Uterus (tissue), 4 donors: ENCODE measurements around the gene SIRPG. TPM values are rescaled to one million over a fixed set of nuclear protein-coding genes. Genes with fewer than 3 reads are reported as not detected.

Experiments used
- DNase-seq, 2 donors: peaks; one replicate each; pipeline ENCODE4 v3.0.0-alpha.2; 2019 to 2020
- H3K27ac ChIP-seq, 2 donors: fragments of 200-600 bp; sonication (generic); 1 replicate in 1 of 2; 2 replicates in 1 of 2; pipeline ENCODE4 v1.5.1; 2016 to 2018
- H3K27me3 ChIP-seq, 2 donors: fragments of 200-600 bp; sonication (generic); one replicate each; pipeline ENCODE4 v1.5.1; 2018 to 2019; ENCODE audit warnings: control low read depth in 1 of 2
- H3K36me3 ChIP-seq, 2 donors: fragments of 200-600 bp; sonication (generic); one replicate each; pipeline ENCODE4 v1.5.1; 2019; ENCODE audit warnings: control low read depth in 1 of 2
- H3K4me1 ChIP-seq, 2 donors: fragments of 200-600 bp; sonication (generic); one replicate each; pipeline ENCODE4 v1.5.1; 2018 to 2019; ENCODE audit warnings: control low read depth in 1 of 2
- H3K4me3 ChIP-seq, 2 donors: fragments of 200-600 bp; sonication (generic); 1 replicate in 1 of 2; 2 replicates in 1 of 2; pipeline ENCODE4 v1.5.1; 2018 to 2019; ENCODE audit warnings: mild to moderate bottlenecking in 1 of 2
- H3K9me3 ChIP-seq, 2 donors: fragments of 200-600 bp; sonication (generic); one replicate each; pipeline ENCODE4 v1.5.1; 2019; ENCODE audit warnings: control low read depth in 1 of 2
- CTCF ChIP-seq, 4 experiments: fragments of 200-600 bp in 2 of 4; fragments of 450-650 bp in 2 of 4; sonication (generic) in 2 of 4; IDR thresholded peaks; one replicate each; pipeline ENCODE4 v1.5.1; 2016 to 2019; ENCODE audit warnings: antibody characterized with exemption in 4 of 4, mild to moderate bottlenecking in 2 of 4, moderate library complexity in 1 of 4
- POLR2A ChIP-seq, 2 donors: fragments of 450-650 bp; IDR thresholded peaks; one replicate each; pipeline ENCODE4 v1.6.1; 2016; ENCODE audit warnings: antibody characterized with exemption in 2 of 2, mild to moderate bottlenecking in 1 of 2, moderate library complexity in 1 of 2
- intact Hi-C: fragments of 100-400 bp; cut with DNase I; formaldehyde crosslinking; loops from one replicate; pipeline ENCODE4 v1.15.1; 2023; ENCODE audit warnings: low total_unique reads
- total RNA-seq, 4 donors: library from RNA; depleted of rRNA in 3 of 4; stranded (reverse); fragments of >200 nt in 3 of 4; gene quantifications; one replicate each; pipeline versions ENCODE4 v1.1.0 to v1.2.4, GENCODE V29; 2014 to 2023
- donor health status: DM: yes; HTN: yes; CAD: no.

The SIRPG gene
- total RNA-seq, 4 donors from 2014 or later: 0.28 TPM; not detected in 3

- intact Hi-C loops: no loop called here
- H3K36me3 ChIP-seq: no peaks in the 10 kb centered on the region
- DNase-seq: no peak
- no peaks in the 10 kb centered on the region for H3K4me1 ChIP-seq
- H3K4me3 ChIP-seq: no peak overlapping the region
- TF ChIP-seq CTCF (IDR thresholded peaks at IDR 0.05): no peak
- TF ChIP-seq POLR2A (IDR thresholded peaks at IDR 0.05): no peak
- no peaks in the 10 kb centered on the region for H3K9me3 ChIP-seq
- no peak overlapping the region for H3K27ac ChIP-seq
- no peaks in the 10 kb centered on the region for H3K27me3 ChIP-seq
These were observed 35.8 kb upstream of the SIRPG start for GRCh38 chr20:1693427-1693826.

GRCh38 chr20:1689721-1690120, 32.1 kb upstream of the SIRPG start:
- H3K36me3 ChIP-seq: no peaks in the 10 kb centered on the region
- DNase-seq: no peak
- intact Hi-C loops: no loop called here

DNA sequence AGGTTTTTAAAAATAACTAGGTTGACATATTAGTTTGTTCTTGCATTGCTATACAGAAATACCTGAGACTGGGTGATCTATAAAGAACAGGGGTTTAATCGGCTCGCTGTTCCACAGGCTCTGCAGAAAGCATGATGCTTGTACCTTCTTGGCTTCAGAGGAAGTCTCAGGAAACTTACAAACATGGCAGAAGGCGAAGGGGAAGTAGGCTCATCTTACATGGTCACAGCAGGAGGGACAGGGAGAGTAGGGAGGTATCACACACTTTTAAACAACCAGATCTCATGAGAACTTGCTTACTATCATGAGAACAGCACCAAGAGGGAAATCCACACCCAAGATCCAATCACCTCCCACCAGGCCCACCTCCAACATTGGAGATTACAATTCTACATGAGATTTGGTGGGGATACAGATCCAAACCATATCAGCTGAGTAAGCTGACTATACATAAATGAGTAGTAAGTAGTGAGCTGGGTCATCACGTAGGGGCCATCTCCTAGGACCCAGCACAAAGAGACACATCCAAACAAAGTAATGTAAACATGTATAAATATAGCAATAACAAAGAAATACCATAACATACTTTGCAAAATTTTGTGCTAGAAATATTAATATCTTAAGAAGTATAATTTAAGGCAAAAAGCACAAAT, 31.4 kb upstream of the SIRPG start:
- no peak overlapping the region for H3K4me3 ChIP-seq
- no peaks in the 10 kb centered on the region for H3K9me3 ChIP-seq
- H3K27ac ChIP-seq: no peak overlapping the region
- H3K36me3 ChIP-seq: no peaks in the 10 kb centered on the region
- no peaks in the 10 kb centered on the region for H3K27me3 ChIP-seq
- H3K4me1 ChIP-seq: no peaks in the 10 kb centered on the region
- intact Hi-C loops: no loop called here
- TF ChIP-seq CTCF (IDR thresholded peaks at IDR 0.05) (no peak), POLR2A (IDR thresholded peaks at IDR 0.05) (no peak)
- DNase-seq: no peak

More at GRCh38 chr20:1689721-1690120, 32.1 kb upstream of the SIRPG start:
- H3K4me3 ChIP-seq: no peak overlapping the region
- H3K27me3 ChIP-seq: no peaks in the 10 kb centered on the region
- no peak overlapping the region for H3K27ac ChIP-seq
- TF ChIP-seq POLR2A (IDR thresholded peaks at IDR 0.05): no peak
- no peak for TF ChIP-seq CTCF (IDR thresholded peaks at IDR 0.05)
- H3K9me3 ChIP-seq: no peaks in the 10 kb centered on the region
- no peaks in the 10 kb centered on the region for H3K4me1 ChIP-seq

- H3K4me3 ChIP-seq: no peak overlapping the region
- no peaks in the 10 kb centered on the region for H3K4me1 ChIP-seq
- DNase-seq: no peak
- TF ChIP-seq CTCF (IDR thresholded peaks at IDR 0.05) (no peak), POLR2A (IDR thresholded peaks at IDR 0.05) (no peak)
- H3K27ac ChIP-seq: no peak overlapping the region
- H3K9me3 ChIP-seq: no peaks in the 10 kb centered on the region
- no peaks in the 10 kb centered on the region for H3K36me3 ChIP-seq
- intact Hi-C loops: no loop called here
- H3K27me3 ChIP-seq: no peaks in the 10 kb centered on the region
These were observed 29.5 kb upstream of the SIRPG start for GRCh38 chr20:1687053-1687452.

- H3K27me3 ChIP-seq: no peaks in the 10 kb centered on the region
- TF ChIP-seq POLR2A (IDR thresholded peaks at IDR 0.05) (no peak), CTCF (IDR thresholded peaks at IDR 0.05) (no peak)
- H3K9me3 ChIP-seq: no peaks in the 10 kb centered on the region
- no peak for DNase-seq
- H3K4me1 ChIP-seq: no peaks in the 10 kb centered on the region
- no peak overlapping the region for H3K4me3 ChIP-seq
- no peak overlapping the region for H3K27ac ChIP-seq
- H3K36me3 ChIP-seq: no peaks in the 10 kb centered on the region
- intact Hi-C loops: no loop called here
These were observed 28.7 kb upstream of the SIRPG start for GRCh38 chr20:1686151-1686748.
